Activated CD4-positive, alpha-beta T cell treated with anti-CD3 and anti-CD28 coated beads, Interleukin-2, amount 10 ng/mL, durations not matched to agents 7 days and 5 days (primary cell): Measurements from ENCODE around the gene KRT74. TPM values are rescaled to one million over a fixed set of nuclear protein-coding genes. Genes with fewer than 3 reads are reported as not detected.

Source experiments
- CTCF ChIA-PET: fragments of 350-600 bp; sonication (Branson Sonifier 250); formaldehyde crosslinking; loops from one replicate; lab custom pipeline; 2021; ENCODE audit warnings: antibody characterized with exemption; lab: Charles Lee
- POLR2A ChIA-PET: fragments of 350-600 bp; sonication (Branson Sonifier 250); formaldehyde crosslinking; loops from one replicate; lab custom pipeline; 2021; ENCODE audit warnings: antibody characterized with exemption; lab: Charles Lee
- DNase-seq: peaks from one replicate; pipeline ENCODE4 v3.0.0-alpha.2; 2020
- H3K27ac Mint-ChIP-seq: one replicate; pipeline ENCODE4 v1.8.0; 2021; ENCODE audit warnings: mild to moderate bottlenecking, moderate library complexity, mixed read lengths
- H3K27me3 Mint-ChIP-seq: one replicate; pipeline ENCODE4 v1.8.0; 2021; ENCODE audit warnings: mixed read lengths
- H3K36me3 Mint-ChIP-seq: one replicate; pipeline ENCODE4 v1.8.0; 2021; ENCODE audit warnings: low read depth, mixed read lengths
- H3K4me1 Mint-ChIP-seq: one replicate; pipeline ENCODE4 v1.8.0; 2021; ENCODE audit warnings: mixed read lengths
- H3K4me3 Mint-ChIP-seq: one replicate; pipeline ENCODE4 v1.8.0; 2021; ENCODE audit warnings: mild to moderate bottlenecking, moderate library complexity, mixed read lengths
- H3K9me3 Mint-ChIP-seq: one replicate; pipeline ENCODE4 v1.8.0; 2021; ENCODE audit warnings: mixed read lengths
- total RNA-seq, 2 experiments: library from RNA; stranded (reverse); gene quantifications; one replicate each; pipeline ENCODE4 v1.2.3, GENCODE V29; 2021

The KRT74 gene
- total RNA-seq, 2 experiments from 2014 or later: 0.15 TPM

GRCh38 chr12:52528641-52529143, 45.0 kb downstream of the KRT74 start:
- ChIA-PET POLR2A (no interaction called here), CTCF (no interaction called here)
- Mint-ChIP-seq H3K27ac (no peak overlapping the region), H3K27me3 (no peaks in the 10 kb centered on the region), H3K4me1 (peaks cover 7% of the 10 kb centered on the region), H3K4me3 (no peak overlapping the region), H3K9me3 (no peaks in the 10 kb centered on the region), H3K36me3 (no peaks in the 10 kb centered on the region)
- no peak for DNase-seq

- H3K27ac Mint-ChIP-seq: no peak overlapping the region
- no peaks in the 10 kb centered on the region for H3K9me3 Mint-ChIP-seq
- CTCF ChIA-PET: no interaction called here
- H3K4me1 Mint-ChIP-seq: peaks cover 7% of the 10 kb centered on the region
- H3K27me3 Mint-ChIP-seq: no peaks in the 10 kb centered on the region
- no peaks in the 10 kb centered on the region for H3K36me3 Mint-ChIP-seq
- no peak for DNase-seq
- no peak overlapping the region for H3K4me3 Mint-ChIP-seq
- POLR2A ChIA-PET: no interaction called here
Measured at GRCh38 chr12:52527121-52527800, 46.4 kb downstream of the KRT74 start.

- H3K4me3 Mint-ChIP-seq: no peak overlapping the region
- no peak for DNase-seq
- ChIA-PET CTCF (no interaction called here), POLR2A (no interaction called here)
- H3K9me3 Mint-ChIP-seq: no peaks in the 10 kb centered on the region
- peaks cover 7% of the 10 kb centered on the region for H3K4me1 Mint-ChIP-seq
- no peaks in the 10 kb centered on the region for H3K36me3 Mint-ChIP-seq
- no peak overlapping the region for H3K27ac Mint-ChIP-seq
- no peaks in the 10 kb centered on the region for H3K27me3 Mint-ChIP-seq
Measured at GRCh38 chr12:52526511-52526951, 47.1 kb downstream of the KRT74 start.

GRCh38 chr12:52525661-52526499, 47.8 kb downstream of the KRT74 start:
- Mint-ChIP-seq H3K4me1 (peaks cover 7% of the 10 kb centered on the region), H3K9me3 (no peaks in the 10 kb centered on the region), H3K27ac (no peak overlapping the region), H3K4me3 (no peak overlapping the region), H3K27me3 (no peaks in the 10 kb centered on the region), H3K36me3 (no peaks in the 10 kb centered on the region)
- POLR2A ChIA-PET: no interaction called here
- CTCF ChIA-PET: no interaction called here
- DNase-seq: no peak

- peaks cover 7% of the 10 kb centered on the region for H3K4me1 Mint-ChIP-seq
- no peaks in the 10 kb centered on the region for H3K27me3 Mint-ChIP-seq
- ChIA-PET POLR2A (no interaction called here), CTCF (no interaction called here)
- no peak overlapping the region for H3K4me3 Mint-ChIP-seq
- DNase-seq: no peak
- H3K27ac Mint-ChIP-seq: no peak overlapping the region
- no peaks in the 10 kb centered on the region for H3K36me3 Mint-ChIP-seq
- no peaks in the 10 kb centered on the region for H3K9me3 Mint-ChIP-seq
Measured at GRCh38 chr12:52524898-52525591, 48.6 kb downstream of the KRT74 start.

- H3K4me1 Mint-ChIP-seq: peaks cover 7% of the 10 kb centered on the region
- H3K4me3 Mint-ChIP-seq: no peak overlapping the region
- DNase-seq: no peak
- ChIA-PET CTCF (no interaction called here), POLR2A (no interaction called here)
- H3K27me3 Mint-ChIP-seq: no peaks in the 10 kb centered on the region
- no peaks in the 10 kb centered on the region for H3K36me3 Mint-ChIP-seq
- H3K27ac Mint-ChIP-seq: no peak overlapping the region
- H3K9me3 Mint-ChIP-seq: no peaks in the 10 kb centered on the region
Measured at GRCh38 chr12:52524241-52524897, 49.3 kb downstream of the KRT74 start.

GRCh38 chr12:52523824-52524223, 49.8 kb downstream of the KRT74 start:
- ChIA-PET POLR2A (no interaction called here), CTCF (no interaction called here)
- H3K4me1 Mint-ChIP-seq: peaks cover 7% of the 10 kb centered on the region
- H3K9me3 Mint-ChIP-seq: no peaks in the 10 kb centered on the region
- H3K4me3 Mint-ChIP-seq: no peak overlapping the region
- no peak for DNase-seq
- H3K27me3 Mint-ChIP-seq: no peaks in the 10 kb centered on the region
- H3K36me3 Mint-ChIP-seq: no peaks in the 10 kb centered on the region
- no peak overlapping the region for H3K27ac Mint-ChIP-seq

GRCh38 chr12:52522346-52523011, 51.2 kb downstream of the KRT74 start:
- Mint-ChIP-seq H3K4me1 (peaks cover 7% of the 10 kb centered on the region), H3K4me3 (no peak overlapping the region), H3K36me3 (no peaks in the 10 kb centered on the region), H3K27me3 (no peaks in the 10 kb centered on the region), H3K9me3 (no peaks in the 10 kb centered on the region), H3K27ac (no peak overlapping the region)
- peak; percentile 2 for DNase-seq
- POLR2A ChIA-PET: no interaction called here
- CTCF ChIA-PET: no interaction called here

GRCh38 chr12:52521568-52522266, 51.9 kb downstream of the KRT74 start:
- CTCF ChIA-PET: no interaction called here
- H3K4me3 Mint-ChIP-seq: no peak overlapping the region
- DNase-seq: peak; percentile 3
- H3K27me3 Mint-ChIP-seq: no peaks in the 10 kb centered on the region
- no peak overlapping the region for H3K27ac Mint-ChIP-seq
- H3K4me1 Mint-ChIP-seq: peaks cover 3% of the 10 kb centered on the region
- no peaks in the 10 kb centered on the region for H3K9me3 Mint-ChIP-seq
- POLR2A ChIA-PET: interaction anchor here (0.5 kb wide), 1 partner anchor 726 kb away, joined by 4 read pairs; no protein-coding TSS in a partner anchor
- H3K36me3 Mint-ChIP-seq: no peaks in the 10 kb centered on the region

- H3K36me3 Mint-ChIP-seq: no peaks in the 10 kb centered on the region
- peak; percentile 3 for DNase-seq
- no peaks in the 10 kb centered on the region for H3K9me3 Mint-ChIP-seq
- H3K4me3 Mint-ChIP-seq: no peak overlapping the region
- H3K27ac Mint-ChIP-seq: no peak overlapping the region
- ChIA-PET CTCF (no interaction called here), POLR2A (interaction anchor here (0.5 kb wide), 1 partner anchor 725 kb away, joined by 4 read pairs; no protein-coding TSS in a partner anchor)
- H3K27me3 Mint-ChIP-seq: no peaks in the 10 kb centered on the region
- no peaks in the 10 kb centered on the region for H3K4me1 Mint-ChIP-seq
Measured at GRCh38 chr12:52521175-52521567, 52.5 kb downstream of the KRT74 start.

GRCh38 chr12:52519826-52520662, 53.6 kb downstream of the KRT74 start, which contains the start of gene KRT5:
Gene KRT5, minus strand, starts transcription at chr12:52520394. Its CDS starts 98 bp downstream, at chr12:52520296.
- H3K4me3 Mint-ChIP-seq: no peak within 1 kb of the TSS
- H3K4me1 Mint-ChIP-seq: no peaks in the 10 kb centered on the region
- no peaks in the 10 kb centered on the region for H3K9me3 Mint-ChIP-seq
- H3K36me3 Mint-ChIP-seq: no peaks in the 10 kb centered on the region
- H3K27me3 Mint-ChIP-seq: no peaks in the 10 kb centered on the region
- H3K27ac Mint-ChIP-seq: no peak within 1 kb of the TSS
- no peak for DNase-seq
- CTCF ChIA-PET: no interaction called here
- POLR2A ChIA-PET: no interaction called here
